Body of pancreas (tissue), 4 donors: ENCODE measurements around the gene GNB2.

Experiments
- POLR2A ChIP-seq, 3 donors: fragments of 450-650 bp; IDR thresholded peaks; one replicate each; pipeline ENCODE4 v1.6.1; 2016; ENCODE audit warnings: antibody characterized with exemption in 3 of 3, mild to moderate bottlenecking in 2 of 3
- TF ChIP-seq, protein P1 (sequence below), 7 experiments: fragments of 450-650 bp in 4 of 7; fragments of 200-600 bp in 3 of 7; sonication (generic) in 3 of 7; IDR thresholded peaks; one replicate each; pipeline ENCODE4 v1.5.1; 2016 to 2019; ENCODE audit warnings: antibody characterized with exemption in 7 of 7

DNA sequence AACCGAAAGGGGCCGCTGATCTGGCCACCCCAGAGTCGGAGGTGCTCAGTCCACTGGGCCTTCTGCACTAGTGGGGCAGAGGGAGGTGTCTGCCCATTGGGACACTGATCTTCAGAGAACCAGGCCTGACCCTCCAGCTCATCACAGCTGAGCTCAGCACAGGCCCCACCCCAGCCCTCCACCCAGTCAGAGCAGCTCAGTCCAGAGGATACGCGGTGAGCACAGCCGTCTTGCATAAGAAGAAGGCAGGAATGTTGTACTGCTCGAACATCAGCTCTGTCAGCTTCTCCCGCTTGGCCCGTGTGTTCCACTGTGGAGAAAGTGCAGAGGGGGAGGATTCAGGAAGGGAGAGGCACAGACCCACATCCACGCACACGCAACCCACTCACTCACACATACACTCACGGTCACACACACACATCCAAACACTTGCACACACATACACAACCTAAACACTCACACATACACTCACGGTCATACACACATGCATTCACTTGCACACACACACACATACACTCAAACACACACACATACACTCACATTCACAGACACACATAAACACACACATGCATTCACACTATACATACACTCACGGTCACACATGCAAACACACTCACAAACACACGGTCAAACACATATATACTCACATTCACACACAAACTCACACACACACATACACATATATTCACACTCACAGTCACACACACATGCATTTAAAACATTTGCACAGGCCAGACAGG is 23.5 kb upstream of the GNB2 start:
- TF ChIP-seq, protein P1, sequence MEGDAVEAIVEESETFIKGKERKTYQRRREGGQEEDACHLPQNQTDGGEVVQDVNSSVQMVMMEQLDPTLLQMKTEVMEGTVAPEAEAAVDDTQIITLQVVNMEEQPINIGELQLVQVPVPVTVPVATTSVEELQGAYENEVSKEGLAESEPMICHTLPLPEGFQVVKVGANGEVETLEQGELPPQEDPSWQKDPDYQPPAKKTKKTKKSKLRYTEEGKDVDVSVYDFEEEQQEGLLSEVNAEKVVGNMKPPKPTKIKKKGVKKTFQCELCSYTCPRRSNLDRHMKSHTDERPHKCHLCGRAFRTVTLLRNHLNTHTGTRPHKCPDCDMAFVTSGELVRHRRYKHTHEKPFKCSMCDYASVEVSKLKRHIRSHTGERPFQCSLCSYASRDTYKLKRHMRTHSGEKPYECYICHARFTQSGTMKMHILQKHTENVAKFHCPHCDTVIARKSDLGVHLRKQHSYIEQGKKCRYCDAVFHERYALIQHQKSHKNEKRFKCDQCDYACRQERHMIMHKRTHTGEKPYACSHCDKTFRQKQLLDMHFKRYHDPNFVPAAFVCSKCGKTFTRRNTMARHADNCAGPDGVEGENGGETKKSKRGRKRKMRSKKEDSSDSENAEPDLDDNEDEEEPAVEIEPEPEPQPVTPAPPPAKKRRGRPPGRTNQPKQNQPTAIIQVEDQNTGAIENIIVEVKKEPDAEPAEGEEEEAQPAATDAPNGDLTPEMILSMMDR (IDR thresholded peaks at IDR 0.05): no peak
- TF ChIP-seq POLR2A (IDR thresholded peaks at IDR 0.05): no peak
